ENCODE data around the gene DCUN1D3. TPM values are rescaled to one million over a fixed set of nuclear protein-coding genes. Genes with fewer than 3 reads are reported as not detected.
"Not testable (repeated sequence)": the region's sequence is repeated elsewhere in the genome, so short reads cannot be mapped to it uniquely, and the experiment has no call there.

The DCUN1D3 gene
- total RNA-seq, 1 experiment from 2014 or later: 16.9 TPM

- DNase-seq (ENCODE audit: low read depth): no peak
These were observed 74.1 kb downstream of the DCUN1D3 start for GRCh38 chr16:20826039-20826566.

- DNase-seq (ENCODE audit: low read depth): no peak
These were observed 77.4 kb downstream of the DCUN1D3 start for GRCh38 chr16:20822521-20823325.

- DNase-seq (ENCODE audit: low read depth): no peak
These were observed 78.5 kb downstream of the DCUN1D3 start for GRCh38 chr16:20821682-20822081.

GRCh38 chr16:20818929-20819585, 81.1 kb downstream of the DCUN1D3 start:
- DNase-seq (ENCODE audit: low read depth): no peak

- no peak for DNase-seq (ENCODE audit: low read depth)
These were observed 85.4 kb downstream of the DCUN1D3 start for GRCh38 chr16:20814784-20815183.

- no peak for DNase-seq (ENCODE audit: low read depth)
These were observed 87.6 kb downstream of the DCUN1D3 start for GRCh38 chr16:20812510-20812909.

- no peak for DNase-seq (ENCODE audit: low read depth)
These were observed 88.2 kb downstream of the DCUN1D3 start for GRCh38 chr16:20811889-20812439.

- no peak for DNase-seq (ENCODE audit: low read depth)
These were observed 92.3 kb downstream of the DCUN1D3 start for GRCh38 chr16:20807862-20808261.

GRCh38 chr16:20806168-20807050, 93.7 kb downstream of the DCUN1D3 start, which contains the start of the genes ERI2 and REXO5:
Gene ERI2 (minus strand): TSS chr16:20806472. CDS start chr16:20806430, 42 bp downstream.
Gene REXO5 (plus strand): TSS chr16:20806527. CDS start chr16:20806954, 427 bp downstream.
- DNase-seq (ENCODE audit: low read depth): peak; percentile 96

- DNase-seq (ENCODE audit: low read depth): not testable (repeated sequence)
These were observed 94.4 kb downstream of the DCUN1D3 start for GRCh38 chr16:20805684-20806167.

Other genes starting within 250 kb of the DCUN1D3 start
- not detected in 2 replicates for gene ACSM1, start 202.7 kb downstream of the DCUN1D3 start, total RNA-seq (2014; rRNA removed; shearing (Covaris generic))
- gene THUMPD1, start 158.5 kb downstream of the DCUN1D3 start, total RNA-seq (2014; rRNA removed; shearing (Covaris generic)): 47.7 and 63.0 TPM in 2 replicates
- 2.2 and 4.8 TPM in 2 replicates for gene ACSM3, start 136.3 kb downstream of the DCUN1D3 start, total RNA-seq (2014; rRNA removed; shearing (Covaris generic))
- gene ERI2, start 93.9 kb downstream of the DCUN1D3 start, total RNA-seq (2014; rRNA removed; shearing (Covaris generic)): 20.2 and 20.5 TPM in 2 replicates
- gene REXO5, start 93.8 kb downstream of the DCUN1D3 start, total RNA-seq (2014; rRNA removed; shearing (Covaris generic)): 4.7 and 17.3 TPM in 2 replicates
- 42.1 and 59.4 TPM in 2 replicates for gene LYRM1, start 413 bp upstream of the DCUN1D3 start, total RNA-seq (2014; rRNA removed; shearing (Covaris generic))